Activated CD4-positive, alpha-beta T cell treated with anti-CD3 and anti-CD28 coated beads, Interleukin-2, Interleukin-4, amounts not matched to agents 100 ng/mL and 50 ng/mL, durations not matched to agents 16 hours and 8 hours (primary cell): Measurements from ENCODE around the gene EPHB2.

Experiments used
- DNase-seq: peaks from one replicate; pipeline ENCODE4 v3.0.0-alpha.2; 2020; ENCODE audit warnings: low spot score

The EPHB2 gene

GRCh38 chr1:22953057-22953739 is 242.6 kb downstream of the EPHB2 start:
- DNase-seq: no peak

GRCh38 chr1:22953740-22954141 is 243.1 kb downstream of the EPHB2 start:
- no peak for DNase-seq

- no peak for DNase-seq
Observed at GRCh38 chr1:22955146-22955545, 244.5 kb downstream of the EPHB2 start.

- DNase-seq: no peak
Observed at GRCh38 chr1:22957066-22957465, 246.4 kb downstream of the EPHB2 start.

GRCh38 chr1:22958556-22958955 is 247.9 kb downstream of the EPHB2 start:
- DNase-seq: no peak

GRCh38 chr1:22959545-22960360 is 249.1 kb downstream of the EPHB2 start:
- no peak for DNase-seq

- no peak for DNase-seq
Observed at GRCh38 chr1:22962558-22962957, 251.9 kb downstream of the EPHB2 start.

- DNase-seq: no peak
Observed at GRCh38 chr1:22963044-22963677, 252.5 kb downstream of the EPHB2 start.

- DNase-seq: no peak
Observed at GRCh38 chr1:22966309-22966708, 255.7 kb downstream of the EPHB2 start.

GRCh38 chr1:22967833-22968232 is 257.2 kb downstream of the EPHB2 start:
- no peak for DNase-seq

- DNase-seq: no peak
Observed at GRCh38 chr1:22969304-22969709, 258.7 kb downstream of the EPHB2 start.

- no peak for DNase-seq
Observed at GRCh38 chr1:22970096-22970495, 259.5 kb downstream of the EPHB2 start.
